DMS153 treated with DMSO at 0.1 percent for 48 hours (cell line): ENCODE measurements around the gene IL13RA1.
A peak's percentile ranks its signal among the peaks of the same experiment; 100 is the strongest.
"Not testable (repeated sequence)": the region's sequence is repeated elsewhere in the genome, so short reads cannot be mapped to it uniquely, and the experiment has no call there.

Source experiments
- DNase-seq: peaks from one replicate; lab custom pipeline; 2025; ENCODE audit not compliant: unreplicated experiment; lab: John Stamatoyannopoulos, UW

Gene IL13RA1

GRCh38 chrX:118726887-118727685 lies at the start of gene IL13RA1:
TSS of gene IL13RA1 (plus strand) at chrX:118727606. CDS start at chrX:118727639, 33 bp downstream.
- DNase-seq, result peak; percentile 3

GRCh38 chrX:118679290-118679689 lies 48.1 kb upstream of the IL13RA1 start:
- no peak for DNase-seq

GRCh38 chrX:118682258-118683014 lies 45.0 kb upstream of the IL13RA1 start:
- peak; percentile 0 for DNase-seq

- DNase-seq, result no peak
Observed at GRCh38 chrX:118685393-118685792, 42.0 kb upstream of the IL13RA1 start.

- no peak for DNase-seq
Observed at GRCh38 chrX:118688935-118689334, 38.5 kb upstream of the IL13RA1 start.

GRCh38 chrX:118693843-118694242 lies 33.6 kb upstream of the IL13RA1 start:
- DNase-seq, result no peak

GRCh38 chrX:118694638-118695037 lies 32.8 kb upstream of the IL13RA1 start:
- no peak for DNase-seq

- DNase-seq, result no peak
Observed at GRCh38 chrX:118698516-118699170, 28.8 kb upstream of the IL13RA1 start.

- no peak for DNase-seq
Observed at GRCh38 chrX:118702741-118703140, 24.7 kb upstream of the IL13RA1 start.

GRCh38 chrX:118706681-118707080 lies 20.7 kb upstream of the IL13RA1 start:
- no peak for DNase-seq

- DNase-seq, result no peak
Observed at GRCh38 chrX:118714521-118714920, 12.9 kb upstream of the IL13RA1 start.

GRCh38 chrX:118715917-118716316 lies 11.5 kb upstream of the IL13RA1 start:
- DNase-seq, result not testable (repeated sequence)

GRCh38 chrX:118716833-118717232 lies 10.6 kb upstream of the IL13RA1 start:
- DNase-seq, result not testable (repeated sequence)

- DNase-seq, result no peak
Observed at GRCh38 chrX:118717678-118718391, 9.6 kb upstream of the IL13RA1 start.

- no peak for DNase-seq
Observed at GRCh38 chrX:118718737-118719136, 8.7 kb upstream of the IL13RA1 start.

- no peak for DNase-seq
Observed at GRCh38 chrX:118720058-118720707, 7.2 kb upstream of the IL13RA1 start.

GRCh38 chrX:118723376-118723775 lies 4.0 kb upstream of the IL13RA1 start:
- DNase-seq, result no peak

- no peak for DNase-seq
Observed at GRCh38 chrX:118724365-118724764, 3.0 kb upstream of the IL13RA1 start.

GRCh38 chrX:118724775-118725174 lies 2.6 kb upstream of the IL13RA1 start:
- no peak for DNase-seq

- no peak for DNase-seq
Observed at GRCh38 chrX:118726396-118726795, 1.0 kb upstream of the IL13RA1 start.
